Left ventricle myocardium superior (tissue), 1 donor: Measurements from ENCODE around the gene CSNK1E. TPM values are rescaled to one million over a fixed set of nuclear protein-coding genes. Genes with fewer than 3 reads are reported as not detected.
A peak's percentile ranks its signal among the peaks of the same experiment; 100 is the strongest.

Experiments used
- ATAC-seq: fragments of 200-7000 bp; cut with Tn5 transposase; one replicate; pipeline ENCODE4 v1.9.1; 2020; ENCODE audit warnings: mild to moderate bottlenecking, moderate library complexity
- DNase-seq: peaks from one replicate; pipeline ENCODE4 v3.0.0-alpha.2; 2020
- intact Hi-C: fragments of 100-400 bp; cut with micrococcal nuclease; formaldehyde crosslinking; loops from one replicate; pipeline ENCODE4 v1.11.0; 2022
- total RNA-seq: library from RNA; stranded (reverse); fragmentation: NEBNext Ultra II Directional; extraction: Animal tissue kit (Norgen Biotek cat#: 25700); gene quantifications from one replicate; pipeline ENCODE4 v1.2.1, GENCODE V29; 2021
- donor health status: DM: no; HTN: yes; CAD: no; lungs with severe emphysema.

CSNK1E gene
- total RNA-seq, 1 donor from 2014 or later, result 72.6 TPM

DNA sequence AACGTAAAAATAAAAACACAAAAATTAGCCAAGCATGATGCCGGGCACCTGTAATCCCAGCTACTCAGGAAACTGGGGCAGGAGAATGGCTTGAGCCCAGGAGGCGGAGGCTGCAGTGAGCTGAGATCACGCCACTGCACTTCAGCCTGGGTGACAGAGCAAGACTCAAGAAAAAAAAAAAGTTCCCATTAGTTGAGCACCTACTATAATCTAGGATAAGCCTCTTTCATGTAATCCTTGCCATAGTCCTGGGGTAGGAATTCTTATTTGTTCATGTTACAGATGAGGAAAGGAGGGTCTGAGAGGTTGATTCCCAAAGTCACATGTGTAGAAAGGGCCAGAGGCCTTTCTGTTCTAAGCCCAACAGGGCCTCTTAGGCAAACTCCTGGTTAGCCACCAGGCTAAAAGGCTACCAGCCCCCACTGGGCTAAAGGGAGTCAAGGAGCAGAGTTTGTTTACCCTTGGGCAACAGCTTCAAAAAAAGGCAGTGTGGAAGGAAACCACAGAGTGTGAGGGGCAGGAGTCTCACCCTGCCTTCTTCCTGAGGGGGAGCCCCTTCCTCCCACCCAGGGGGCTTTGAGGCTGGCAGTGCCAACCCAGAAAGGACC is 21.6 kb upstream of the CSNK1E start:
- ATAC-seq, result no peak
- intact Hi-C loops, result no loop called here
- no peak for DNase-seq

- DNase-seq, result no peak
- no peak for ATAC-seq
Observed at GRCh38 chr22:38336699-38337098, 19.5 kb upstream of the CSNK1E start.

DNA sequence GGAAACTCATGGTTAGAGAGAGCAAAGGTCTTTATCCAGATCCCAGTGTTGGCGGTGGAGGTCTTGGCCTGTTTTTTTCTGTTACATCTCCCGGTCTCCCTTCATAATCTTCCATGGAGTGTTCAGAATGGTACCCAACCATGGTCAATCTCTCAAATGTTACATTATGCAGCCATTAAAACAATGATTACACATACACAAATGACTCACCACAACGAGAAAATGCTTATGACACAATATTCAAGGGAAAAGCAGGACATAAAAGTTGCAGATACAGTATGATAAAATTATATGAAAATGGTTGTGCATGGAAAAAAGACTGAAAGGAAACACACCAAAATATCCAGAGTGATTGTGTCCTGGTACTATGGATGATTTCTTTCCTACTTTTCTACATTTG is 17.8 kb upstream of the CSNK1E start:
- ATAC-seq (no peak), DNase-seq (no peak)
- intact Hi-C loops, result no loop called here

More at GRCh38 chr22:38336699-38337098, 19.5 kb upstream of the CSNK1E start:
- intact Hi-C loops, result no loop called here

DNA sequence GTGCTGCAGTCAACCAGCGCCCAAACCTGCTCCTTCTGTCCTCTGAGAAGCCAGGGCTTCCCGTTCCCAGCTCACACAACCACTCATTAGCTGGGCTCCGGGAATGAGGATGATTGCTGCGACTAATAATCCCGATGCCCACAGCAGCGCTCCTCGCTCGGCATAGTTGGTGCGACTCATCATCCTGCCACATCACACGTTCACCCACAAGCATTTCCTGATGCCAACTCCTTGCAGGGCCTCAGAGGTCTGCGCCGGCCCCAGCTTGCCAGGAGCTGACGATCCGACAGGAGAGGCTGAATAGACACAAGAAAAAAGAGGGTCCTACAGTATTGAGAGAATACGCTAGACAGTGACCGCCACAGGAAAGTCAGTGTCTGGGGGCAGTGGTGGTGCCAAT is 10.6 kb upstream of the CSNK1E start:
- intact Hi-C loops, result no loop called here
- ATAC-seq (no peak), DNase-seq (no peak)

DNA sequence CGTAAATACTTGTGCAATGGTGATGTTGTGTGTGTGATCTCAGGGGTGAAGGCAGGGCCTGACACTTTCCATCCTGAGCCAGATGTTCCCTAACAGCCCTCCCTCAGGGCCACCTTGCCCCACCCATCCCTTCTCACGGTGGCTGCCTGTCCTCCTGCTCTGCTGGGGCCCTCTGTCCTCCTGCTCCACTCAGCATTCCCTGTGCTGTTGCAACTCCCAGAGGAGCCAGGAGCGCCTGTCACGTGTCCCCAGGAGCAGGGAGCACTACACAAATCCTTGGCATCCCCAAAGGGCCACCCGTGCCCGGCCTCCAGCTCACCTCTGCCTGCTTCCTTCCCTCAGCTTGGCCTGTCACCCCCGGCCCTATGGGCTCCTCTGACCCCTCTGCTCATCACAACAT is 10.2 kb upstream of the CSNK1E start:
- ATAC-seq (no peak), DNase-seq (no peak)
- intact Hi-C loops, result no loop called here

- ATAC-seq (no peak), DNase-seq (no peak)
- intact Hi-C loops, result no loop called here
Observed at GRCh38 chr22:38325587-38325986, 8.4 kb upstream of the CSNK1E start.

- intact Hi-C loops, result no loop called here
- no peak for DNase-seq
- ATAC-seq, result no peak
Observed at GRCh38 chr22:38320605-38321402, 3.6 kb upstream of the CSNK1E start.

- ATAC-seq (no peak), DNase-seq (no peak)
- intact Hi-C loops, result no loop called here
Observed at GRCh38 chr22:38318792-38319773, 1.9 kb upstream of the CSNK1E start.

GRCh38 chr22:38317995-38318715 is 922 bp upstream of the CSNK1E start:
- DNase-seq (peak; percentile 67), ATAC-seq (peak; percentile 55)
- intact Hi-C loops, result no loop called here

GRCh38 chr22:38316364-38317121 is 690 bp downstream of the CSNK1E start:
- intact Hi-C loops, result no loop called here

DNA sequence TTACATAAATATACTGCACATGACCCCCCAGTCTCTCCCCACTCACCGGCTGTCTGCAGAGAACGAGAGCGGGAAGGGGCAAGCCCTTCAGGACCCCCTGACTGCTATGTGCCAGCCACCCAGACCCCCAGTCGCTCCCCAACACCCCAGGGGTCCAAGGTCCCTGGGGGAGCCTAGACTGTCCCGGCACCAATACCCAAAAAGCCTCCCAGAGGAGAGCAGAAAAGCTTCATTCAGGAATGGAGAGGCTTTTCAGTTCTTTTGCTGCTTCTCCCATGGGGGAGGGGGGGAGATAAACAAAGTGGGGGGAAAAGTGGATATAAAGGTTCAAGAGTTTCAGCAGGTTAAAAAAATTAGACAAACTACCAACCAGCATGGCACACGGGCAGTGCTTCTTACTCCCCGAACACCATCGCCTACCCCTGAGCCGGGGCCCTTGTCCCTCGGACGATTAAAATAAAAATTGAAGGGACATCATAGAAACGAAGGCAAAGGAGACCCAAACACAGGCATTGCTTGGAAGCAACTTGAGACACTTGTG is 1.3 kb downstream of the CSNK1E start:
- no peak for ATAC-seq
- no peak for DNase-seq
- intact Hi-C loops, result no loop called here

More at GRCh38 chr22:38316364-38317121, 690 bp downstream of the CSNK1E start:
- DNase-seq (peak; percentile 84), ATAC-seq (peak; percentile 61)

DNA sequence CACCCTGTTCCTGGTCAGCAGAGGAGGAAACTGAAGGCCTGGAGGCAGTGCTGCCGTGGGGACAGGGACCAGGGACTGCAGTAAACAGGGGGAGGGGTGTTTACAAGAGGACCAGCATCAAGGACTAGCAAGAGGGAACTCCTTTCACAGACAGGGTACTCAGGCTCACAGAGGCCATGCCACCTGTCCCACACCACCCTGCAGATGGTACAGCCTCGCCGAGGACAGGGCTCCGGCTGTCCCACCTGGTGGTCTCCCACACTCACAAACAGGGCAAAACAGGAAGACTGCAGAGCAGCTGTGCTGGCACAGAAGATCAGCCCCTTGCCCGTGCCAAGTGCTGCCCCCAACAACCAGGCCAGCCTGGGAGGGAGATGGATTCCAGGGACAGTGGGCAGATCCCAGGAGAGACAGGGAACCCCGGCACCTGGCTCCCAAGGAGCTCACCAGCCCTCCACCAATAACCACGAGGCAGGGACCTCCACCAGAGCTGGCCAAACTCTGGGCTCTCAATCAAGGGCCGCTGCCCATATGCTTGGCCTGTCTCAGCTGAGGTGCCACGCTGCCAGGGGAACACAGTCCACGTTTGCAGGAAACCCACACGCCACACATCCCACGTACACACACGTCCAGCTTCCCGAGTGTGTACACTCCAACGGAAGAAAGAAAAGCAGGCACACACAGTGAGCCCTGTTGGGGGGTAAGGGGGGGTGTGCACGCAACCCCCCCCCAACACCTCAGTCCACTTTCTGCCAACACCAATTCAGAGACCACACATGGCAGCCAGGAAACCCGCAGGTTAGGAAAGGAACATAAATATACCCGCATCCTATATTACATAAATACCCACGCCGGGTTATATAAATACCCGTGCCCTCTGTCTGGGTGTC is 2.1 kb downstream of the CSNK1E start:
- DNase-seq (peak; percentile 47), ATAC-seq (no peak)
- intact Hi-C loops, result no loop called here

DNA sequence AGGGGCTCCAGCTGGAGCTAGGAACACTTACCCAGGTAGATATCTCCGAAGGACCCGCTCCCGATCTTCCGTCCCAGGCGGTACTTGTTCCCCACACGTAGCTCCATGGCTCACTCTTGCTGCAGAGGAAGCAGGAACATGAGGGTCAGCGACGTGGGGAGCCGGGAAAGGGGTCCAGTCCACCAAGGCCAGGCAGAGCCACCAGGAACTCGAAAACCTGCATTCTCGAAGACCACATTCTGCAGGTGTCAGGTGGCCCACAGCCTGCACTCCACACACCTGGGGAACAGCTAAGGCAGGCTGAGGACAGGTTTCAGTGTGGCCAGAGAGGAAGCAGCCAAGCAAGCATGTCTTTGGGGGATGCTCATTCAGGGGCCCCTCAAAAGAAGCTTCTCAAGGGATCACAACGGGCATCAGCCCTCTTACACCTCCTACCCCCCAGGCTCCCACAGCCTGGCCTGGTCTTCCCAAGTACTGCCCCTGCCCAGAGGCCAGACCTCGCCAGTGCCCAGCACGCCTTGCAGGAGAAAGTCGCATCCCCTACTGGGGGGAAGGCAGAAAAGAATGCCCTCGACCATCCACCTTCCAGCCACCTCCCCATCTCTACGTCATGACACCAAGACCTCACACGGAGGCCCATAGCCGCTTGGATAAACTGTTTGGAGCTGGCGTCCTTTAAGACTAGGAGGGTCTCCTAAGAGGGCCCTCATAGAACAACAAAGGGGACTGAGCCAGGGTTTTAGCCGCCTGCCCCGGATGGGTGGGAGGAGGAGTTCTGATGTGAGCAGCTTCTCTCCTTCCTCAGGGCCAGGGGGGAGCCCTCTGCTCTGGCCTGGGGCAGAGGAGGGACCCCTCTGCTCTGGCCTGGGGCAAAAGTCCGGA is 2.9 kb downstream of the CSNK1E start:
- intact Hi-C loops, result no loop called here
- ATAC-seq (no peak), DNase-seq (no peak)

DNA sequence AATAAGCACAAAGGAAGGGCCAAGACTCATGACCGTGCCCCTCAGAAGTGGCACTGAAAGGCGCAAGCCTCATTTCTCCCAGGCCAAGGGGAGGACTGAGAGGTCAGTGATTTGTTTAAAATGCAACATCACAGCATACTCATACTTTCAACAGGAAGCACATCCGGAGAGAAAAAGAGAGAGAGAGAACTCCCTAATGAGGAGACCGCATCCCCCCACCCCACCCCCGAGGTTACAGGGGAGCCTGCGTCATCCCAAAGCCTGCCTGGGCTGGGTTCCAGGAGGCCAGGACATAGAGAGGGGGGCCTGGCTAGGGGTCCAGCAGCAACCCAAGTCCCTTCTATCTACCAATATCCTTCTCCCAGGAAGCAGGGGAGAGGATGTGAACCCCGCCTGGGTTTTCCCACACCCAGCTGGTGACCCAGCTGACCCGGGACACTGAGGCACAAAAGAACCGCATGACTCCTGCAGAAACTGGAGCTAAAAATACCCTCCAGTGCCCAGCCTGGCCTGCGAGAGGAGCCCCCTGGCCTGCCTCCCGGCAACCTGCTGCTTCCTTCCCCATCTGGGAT is 3.8 kb downstream of the CSNK1E start:
- intact Hi-C loops, result no loop called here
- peak; percentile 83 for DNase-seq
- ATAC-seq, result peak; percentile 21

DNA sequence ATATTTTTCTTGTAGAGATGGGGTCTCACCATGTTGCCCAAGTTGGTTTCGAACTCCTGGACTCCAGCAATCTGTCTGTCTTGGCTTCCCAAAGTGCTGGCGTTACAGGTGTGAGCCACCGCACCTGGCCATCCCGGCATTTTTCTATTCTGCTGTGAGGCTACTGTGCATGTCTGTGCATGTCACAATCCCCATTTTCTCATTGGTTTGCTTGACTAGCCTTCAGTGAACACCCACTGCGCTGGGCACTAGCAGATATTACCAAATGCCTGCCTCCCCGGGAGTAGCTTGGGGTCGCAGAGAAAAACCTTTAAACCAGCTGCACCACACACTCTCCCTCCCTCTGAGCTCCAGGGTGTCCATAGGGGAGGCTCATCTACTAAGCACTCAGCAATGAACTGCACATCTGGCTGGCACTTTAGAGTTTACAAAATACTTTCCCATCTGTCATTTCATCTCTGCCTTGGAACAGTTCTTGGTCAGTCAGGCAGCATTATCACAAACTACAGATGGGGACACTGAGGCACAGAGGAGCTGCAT is 4.9 kb downstream of the CSNK1E start:
- no peak for DNase-seq
- ATAC-seq, result no peak
- intact Hi-C loops, result no loop called here

DNA sequence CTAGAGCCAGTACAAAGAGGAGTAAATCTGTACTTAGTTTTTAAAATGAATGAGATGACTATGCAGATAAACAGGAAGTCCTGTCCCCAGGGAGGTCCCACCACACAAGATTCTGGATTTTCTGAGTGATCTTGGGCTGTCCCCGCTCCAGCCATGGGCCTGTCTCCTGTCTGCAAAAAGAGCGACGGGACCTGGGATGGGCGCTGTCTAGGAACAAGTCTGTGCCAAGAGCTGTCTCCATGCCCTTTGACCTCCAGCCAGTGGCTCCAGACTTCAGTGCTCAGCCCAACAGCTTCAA is 6.0 kb downstream of the CSNK1E start:
- intact Hi-C loops, result no loop called here
- DNase-seq (no peak), ATAC-seq (no peak)
